Neuronal stem cell (in vitro differentiated cells): ENCODE data around the gene ZBTB7C.
A peak's percentile ranks its signal among the peaks of the same experiment; 100 is the strongest.

Experiments used
- DNase-seq: peaks from one replicate; pipeline ENCODE4 v3.0.0-alpha.2; 2013; ENCODE audit warnings: low spot score
- H2AFZ ChIP-seq: one replicate; pipeline ENCODE4 v1.6.1; 2013; ENCODE audit warnings: mild to moderate bottlenecking, low read length, inconsistent platforms
- H2AK5ac ChIP-seq: 2 replicates; pipeline ENCODE4 v1.6.1; 2013; ENCODE audit warnings: low read depth, mild to moderate bottlenecking, inconsistent platforms, low read length, moderate library complexity, mixed read lengths
- H2BK120ac ChIP-seq: 2 replicates; pipeline ENCODE4 v1.6.1; 2013; ENCODE audit warnings: low read depth, mild to moderate bottlenecking, inconsistent platforms, low read length, moderate library complexity, mixed read lengths
- H2BK12ac ChIP-seq: one replicate; pipeline ENCODE4 v1.6.1; 2013; ENCODE audit warnings: low read length, inconsistent platforms
- H2BK15ac ChIP-seq: 2 replicates; pipeline ENCODE4 v1.6.1; 2013; ENCODE audit warnings: mild to moderate bottlenecking, low read length, inconsistent platforms, mixed read lengths
- H2BK5ac ChIP-seq: one replicate; pipeline ENCODE4 v1.6.1; 2013; ENCODE audit warnings: inconsistent platforms, mild to moderate bottlenecking, low read length, moderate library complexity
- H3K14ac ChIP-seq: one replicate; pipeline ENCODE4 v1.6.1; 2013; ENCODE audit warnings: low read length, inconsistent platforms
- H3K18ac ChIP-seq: 2 replicates; pipeline ENCODE4 v1.6.1; 2013; ENCODE audit warnings: low read length, inconsistent platforms
- H3K23ac ChIP-seq: 2 replicates; pipeline ENCODE4 v1.6.1; 2013; ENCODE audit warnings: low read depth, mild to moderate bottlenecking, mixed read lengths, low read length, inconsistent platforms; ENCODE audit not compliant: poor library complexity
- H3K27ac ChIP-seq: replicated peaks from 3 replicates; pipeline ENCODE4 v1.5.1; 2013; ENCODE audit warnings: low read length, inconsistent platforms
- H3K27me3 ChIP-seq, 3 experiments: 2 replicates each; pipeline ENCODE4 v1.6.1; 2013; ENCODE audit warnings: low read length in 3 of 3, mild to moderate bottlenecking in 2 of 3, inconsistent platforms in 1 of 3, low read depth in 1 of 3, mixed read lengths in 1 of 3, moderate library complexity in 1 of 3; ENCODE audit not compliant: control insufficient read depth in 3 of 3, insufficient read depth in 3 of 3
- H3K36me3 ChIP-seq, 2 donors: replicated peaks in 1 of 2; 2 replicates each; pipeline ENCODE4 v1.6.1; 2013; ENCODE audit warnings: low read length in 2 of 2; ENCODE audit not compliant: control insufficient read depth in 2 of 2, insufficient read depth in 2 of 2
- H3K4ac ChIP-seq: 2 replicates; pipeline ENCODE4 v1.6.1; 2013; ENCODE audit warnings: inconsistent platforms, mild to moderate bottlenecking, low read length, moderate library complexity
- H3K4me1 ChIP-seq, 2 donors: 1 replicate in 1 of 2; 2 replicates in 1 of 2; pipeline ENCODE4 v1.6.1; 2013; ENCODE audit warnings: low read length in 2 of 2, low read depth in 1 of 2; ENCODE audit not compliant: control insufficient read depth in 2 of 2, insufficient read depth in 1 of 2
- H3K4me2 ChIP-seq: one replicate; pipeline ENCODE4 v1.6.1; 2013; ENCODE audit warnings: mild to moderate bottlenecking, low read length, inconsistent platforms; ENCODE audit not compliant: insufficient read depth, poor library complexity, severe bottlenecking
- H3K4me3 ChIP-seq, 2 donors: 2 replicates each; pipeline ENCODE4 v1.5.1; 2013; ENCODE audit warnings: low read length in 2 of 2, mild to moderate bottlenecking in 2 of 2, inconsistent platforms in 1 of 2, moderate library complexity in 1 of 2
- H3K79me1 ChIP-seq: one replicate; pipeline ENCODE4 v1.6.1; 2013; ENCODE audit warnings: low read depth, mild to moderate bottlenecking, inconsistent platforms, low read length, moderate library complexity
- H3K9ac ChIP-seq: one replicate; pipeline ENCODE4 v1.6.1; 2013; ENCODE audit warnings: mild to moderate bottlenecking, low read depth, low read length, inconsistent platforms; ENCODE audit not compliant: poor library complexity
- H3K9me3 ChIP-seq, 2 donors: replicated peaks in 1 of 2; 2 replicates each; pipeline versions ENCODE3 to v1.6.1; 2013; ENCODE audit warnings: low read length in 2 of 2, mild to moderate bottlenecking in 2 of 2, inconsistent platforms in 1 of 2, low read depth in 1 of 2, mixed read lengths in 1 of 2, moderate library complexity in 1 of 2; ENCODE audit not compliant: control insufficient read depth in 2 of 2, insufficient read depth in 1 of 2
- H4K8ac ChIP-seq: one replicate; pipeline ENCODE4 v1.6.1; 2013; ENCODE audit warnings: low read depth, mild to moderate bottlenecking, inconsistent platforms, low read length, moderate library complexity
- H4K91ac ChIP-seq: one replicate; pipeline ENCODE4 v1.6.1; 2013; ENCODE audit warnings: low read length, low read depth, mild to moderate bottlenecking, inconsistent platforms; ENCODE audit not compliant: poor library complexity
- WGBS, 2 donors: extraction: QIAGEN DNeasy Blood & Tissue Kit; methylation state at CpG; one replicate each; pipeline ENCODE4 v1.1.7; 2013; ENCODE audit warnings: missing lambda C conversion rate in 2 of 2, mixed read lengths in 1 of 2; ENCODE audit not compliant: insufficient read length in 2 of 2, insufficient replicate concordance in 1 of 2; ENCODE audit errors: extremely low coverage in 2 of 2; 5-methylcytosine and 5-hydroxymethylcytosine counted together

The ZBTB7C gene

GRCh38 chr18:48446582-48447225, 37.5 kb upstream of the ZBTB7C start:
- H3K27me3 ChIP-seq = peaks cover 0 to 17% (median 0%) of the 10 kb centered on the region in 3 experiments
- no peak overlapping the region for H3K23ac ChIP-seq
- no peak overlapping the region for H4K8ac ChIP-seq
- no peaks in the 10 kb centered on the region for H3K9me3 ChIP-seq
- no peak overlapping the region for H3K9ac ChIP-seq
- H3K4me2 ChIP-seq = no peak overlapping the region
- no peak overlapping the region for H2BK120ac ChIP-seq
- no peak overlapping the region for H4K91ac ChIP-seq
- no peak overlapping the region for H2BK12ac ChIP-seq
- H3K4me3 ChIP-seq = no peak overlapping the region
- WGBS, 2 donors = no CpG with 5 or more reads among the region's 30 CpGs
- peak overlapping the region; percentile 79 for H2AFZ ChIP-seq
- H3K27ac ChIP-seq = no peak overlapping the region
- H2BK15ac ChIP-seq = no peak overlapping the region
- no peaks in the 10 kb centered on the region for H3K36me3 ChIP-seq
- H3K4me1 ChIP-seq = peaks cover 2% of the 10 kb centered on the region in 2 donors
- peak; percentile 70 for DNase-seq
- H2AK5ac ChIP-seq = no peak overlapping the region
- H3K18ac ChIP-seq = no peak overlapping the region
- H3K4ac ChIP-seq = no peak overlapping the region
- H3K79me1 ChIP-seq = no peaks in the 10 kb centered on the region
- H3K14ac ChIP-seq = no peak overlapping the region
- H2BK5ac ChIP-seq = no peak overlapping the region

GRCh38 chr18:48445540-48445939, 36.4 kb upstream of the ZBTB7C start:
- Histone ChIP-seq H4K8ac (no peak overlapping the region), H3K27me3 (peaks cover 0 to 24% (median 0%) of the 10 kb centered on the region in 3 experiments), H2BK120ac (no peak overlapping the region), H3K9me3 (no peaks in the 10 kb centered on the region), H3K4me3 (no peak overlapping the region), H3K23ac (no peak overlapping the region), H2BK15ac (no peak overlapping the region), H3K27ac (no peak overlapping the region), H2AK5ac (no peak overlapping the region), H4K91ac (no peak overlapping the region), H2AFZ (no peak overlapping the region), H3K4me1 (peaks cover 2% of the 10 kb centered on the region in 2 donors), H3K18ac (no peak overlapping the region), H3K4ac (no peak overlapping the region), H3K36me3 (no peaks in the 10 kb centered on the region), H2BK5ac (no peak overlapping the region), H3K9ac (no peak overlapping the region), H3K79me1 (no peaks in the 10 kb centered on the region), H3K4me2 (no peak overlapping the region), H2BK12ac (no peak overlapping the region), H3K14ac (no peak overlapping the region)
- WGBS, 2 donors = no CpG with 5 or more reads among the region's 3 CpGs
- DNase-seq = peak; percentile 75

GRCh38 chr18:48442761-48443160, 33.6 kb upstream of the ZBTB7C start:
- H2BK5ac ChIP-seq = no peak overlapping the region
- H2AK5ac ChIP-seq = no peak overlapping the region
- no peak overlapping the region for H2BK120ac ChIP-seq
- peaks cover 0 to 20% (median 0%) of the 10 kb centered on the region in 3 experiments for H3K27me3 ChIP-seq
- no peak overlapping the region for H4K91ac ChIP-seq
- no peak for DNase-seq
- H3K4me2 ChIP-seq = no peak overlapping the region
- H3K79me1 ChIP-seq = no peaks in the 10 kb centered on the region
- H3K36me3 ChIP-seq = no peaks in the 10 kb centered on the region
- H2AFZ ChIP-seq = no peak overlapping the region
- no CpG with 5 or more reads among the region's 2 CpGs for WGBS, 2 donors
- no peaks in the 10 kb centered on the region for H3K9me3 ChIP-seq
- no peak overlapping the region for H3K4ac ChIP-seq
- no peak overlapping the region for H3K23ac ChIP-seq
- H2BK12ac ChIP-seq = no peak overlapping the region
- H3K14ac ChIP-seq = no peak overlapping the region
- no peak overlapping the region for H4K8ac ChIP-seq
- no peak overlapping the region for H3K18ac ChIP-seq
- no peak overlapping the region for H3K4me3 ChIP-seq
- H3K4me1 ChIP-seq = peaks cover 2 to 5% of the 10 kb centered on the region in 2 donors
- H3K27ac ChIP-seq = no peak overlapping the region
- no peak overlapping the region for H3K9ac ChIP-seq
- H2BK15ac ChIP-seq = no peak overlapping the region

GRCh38 chr18:48441405-48441881, 32.3 kb upstream of the ZBTB7C start:
- Histone ChIP-seq H2AK5ac (no peak overlapping the region), H3K9me3 (no peaks in the 10 kb centered on the region), H3K27ac (no peak overlapping the region), H4K91ac (no peak overlapping the region), H2BK15ac (no peak overlapping the region), H2BK120ac (no peak overlapping the region), H2BK12ac (no peak overlapping the region), H3K4me3 (no peak overlapping the region), H3K18ac (peak overlapping the region; percentile 24), H3K14ac (no peak overlapping the region), H3K4me1 (peaks cover 1 to 4% of the 10 kb centered on the region in 2 donors), H2BK5ac (no peak overlapping the region), H3K79me1 (no peaks in the 10 kb centered on the region), H3K36me3 (no peaks in the 10 kb centered on the region), H3K27me3 (peaks cover 0 to 20% (median 0%) of the 10 kb centered on the region in 3 experiments), H3K4ac (no peak overlapping the region), H3K23ac (no peak overlapping the region), H3K9ac (no peak overlapping the region), H3K4me2 (no peak overlapping the region), H4K8ac (no peak overlapping the region), H2AFZ (no peak overlapping the region)
- DNase-seq = no peak
- WGBS, 2 donors = no CpG with 5 or more reads among the region's 16 CpGs
